ENCODE data around the gene STK10. TPM values are rescaled to one million over a fixed set of nuclear protein-coding genes. Genes with fewer than 3 reads are reported as not detected.
"Not testable (repeated sequence)": the region's sequence is repeated elsewhere in the genome, so short reads cannot be mapped to it uniquely, and the experiment has no call there.

Gene STK10
- total and polyA plus RNA-seq, 4 donors = 17.2 to 65.4 (median 43.6) TPM

DNA sequence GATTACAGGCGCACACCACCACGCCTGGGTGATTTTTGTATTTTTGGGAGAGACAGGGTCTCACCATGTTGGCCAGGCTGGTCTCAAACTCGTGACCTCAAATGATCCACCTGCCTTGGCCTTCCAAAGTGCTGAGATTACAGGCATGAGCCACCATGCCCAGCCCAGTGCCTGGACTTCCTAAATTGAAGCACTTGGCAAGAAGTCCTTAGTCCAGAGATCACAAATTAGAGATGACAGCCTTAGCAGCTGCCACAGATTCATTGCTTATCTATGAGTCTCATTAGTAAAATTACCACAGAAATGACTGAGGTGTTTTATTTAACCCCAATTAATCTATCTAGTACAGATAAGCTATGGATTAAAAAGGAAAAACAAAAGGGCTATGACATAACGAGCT lies 25.1 kb upstream of the STK10 start:
- TF ChIP-seq, protein P1, sequence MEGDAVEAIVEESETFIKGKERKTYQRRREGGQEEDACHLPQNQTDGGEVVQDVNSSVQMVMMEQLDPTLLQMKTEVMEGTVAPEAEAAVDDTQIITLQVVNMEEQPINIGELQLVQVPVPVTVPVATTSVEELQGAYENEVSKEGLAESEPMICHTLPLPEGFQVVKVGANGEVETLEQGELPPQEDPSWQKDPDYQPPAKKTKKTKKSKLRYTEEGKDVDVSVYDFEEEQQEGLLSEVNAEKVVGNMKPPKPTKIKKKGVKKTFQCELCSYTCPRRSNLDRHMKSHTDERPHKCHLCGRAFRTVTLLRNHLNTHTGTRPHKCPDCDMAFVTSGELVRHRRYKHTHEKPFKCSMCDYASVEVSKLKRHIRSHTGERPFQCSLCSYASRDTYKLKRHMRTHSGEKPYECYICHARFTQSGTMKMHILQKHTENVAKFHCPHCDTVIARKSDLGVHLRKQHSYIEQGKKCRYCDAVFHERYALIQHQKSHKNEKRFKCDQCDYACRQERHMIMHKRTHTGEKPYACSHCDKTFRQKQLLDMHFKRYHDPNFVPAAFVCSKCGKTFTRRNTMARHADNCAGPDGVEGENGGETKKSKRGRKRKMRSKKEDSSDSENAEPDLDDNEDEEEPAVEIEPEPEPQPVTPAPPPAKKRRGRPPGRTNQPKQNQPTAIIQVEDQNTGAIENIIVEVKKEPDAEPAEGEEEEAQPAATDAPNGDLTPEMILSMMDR (IDR thresholded peaks at IDR 0.05; ENCODE audit: control extremely low read depth, extremely low read depth) = no peak
- 89 to 97% methylated on average over 4 of the region's 4 CpGs for WGBS, 2 donors
- Histone ChIP-seq H3K36me3 (ENCODE audit: control insufficient read depth in 4 of 4, insufficient read depth in 4 of 4, low read length in 4 of 4) (peaks cover 7 to 25% (median 15%) of the 10 kb centered on the region in 4 donors), H3K27ac (ENCODE audit: low read depth in 1 of 2, low read length in 1 of 2) (no peak overlapping the region), H3K4me3 (no peak overlapping the region), H3K9me3 (ENCODE audit: control insufficient read depth in 4 of 4, insufficient read depth in 3 of 4, low read length in 3 of 4) (no peaks in the 10 kb centered on the region), H3K9ac (ENCODE audit: insufficient read depth in 1 of 2, low read length in 2 of 2) (no peak overlapping the region), H3K4me1 (ENCODE audit: control insufficient read depth in 5 of 5, insufficient read depth in 5 of 5, low read length in 5 of 5) (no peaks in the 10 kb centered on the region), H3K27me3 (ENCODE audit: control insufficient read depth in 3 of 3, insufficient read depth in 3 of 3, low read length in 2 of 3) (no peaks in the 10 kb centered on the region)
- DNase-seq (no peak), ATAC-seq (ENCODE audit: insufficient read depth, low FRiP score) (no peak)

DNA sequence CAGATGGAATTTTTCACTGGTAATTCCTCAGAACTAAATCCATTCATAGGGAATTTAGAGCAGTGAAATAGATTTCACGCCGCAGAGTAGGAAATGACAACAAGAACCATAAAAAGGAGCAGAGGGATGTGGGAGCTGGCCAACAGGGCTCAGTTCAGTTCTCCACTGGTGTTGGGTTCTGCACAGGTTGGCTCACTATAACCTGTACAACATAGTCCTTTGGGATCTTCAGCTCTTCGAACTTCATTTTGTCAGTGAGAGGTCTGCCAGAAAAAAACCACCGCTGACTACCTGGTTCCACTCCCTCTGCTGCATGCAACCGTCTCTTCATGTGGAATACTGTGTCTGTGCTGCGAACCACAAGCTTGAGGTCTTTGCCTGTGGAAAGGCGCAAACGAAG lies 23.7 kb upstream of the STK10 start:
- no peak for DNase-seq

DNA sequence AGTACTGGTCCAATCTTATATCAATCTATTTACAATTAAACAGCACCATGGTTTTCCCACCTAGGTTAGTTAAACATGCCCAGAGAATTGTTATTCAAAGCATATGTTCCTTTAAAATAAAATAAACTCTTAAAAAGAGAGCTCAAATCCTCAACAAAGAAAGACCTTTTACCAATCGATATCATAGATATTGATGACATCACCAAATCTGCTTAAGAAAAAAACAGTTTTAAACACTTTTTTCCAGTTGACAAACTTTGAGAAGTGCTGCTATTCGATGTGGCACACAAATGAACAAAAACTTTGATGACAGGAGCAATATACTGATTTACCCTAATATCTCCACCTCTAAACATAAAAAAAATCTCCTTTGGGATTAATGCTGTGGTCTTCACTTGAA lies 21.7 kb upstream of the STK10 start:
- Histone ChIP-seq H3K27me3 (ENCODE audit: control insufficient read depth in 3 of 3, insufficient read depth in 3 of 3, low read length in 2 of 3) (no peaks in the 10 kb centered on the region), H3K4me3 (no peak overlapping the region), H3K9me3 (ENCODE audit: control insufficient read depth in 4 of 4, insufficient read depth in 3 of 4, low read length in 3 of 4) (no peaks in the 10 kb centered on the region), H3K36me3 (ENCODE audit: control insufficient read depth in 4 of 4, insufficient read depth in 4 of 4, low read length in 4 of 4) (peaks cover 7 to 30% (median 19%) of the 10 kb centered on the region in 4 donors), H3K9ac (ENCODE audit: insufficient read depth in 1 of 2, low read length in 2 of 2) (no peak overlapping the region), H3K4me1 (ENCODE audit: control insufficient read depth in 5 of 5, insufficient read depth in 5 of 5, low read length in 5 of 5) (no peaks in the 10 kb centered on the region), H3K27ac (ENCODE audit: low read depth in 1 of 2, low read length in 1 of 2) (no peak overlapping the region)
- DNase-seq (no peak), ATAC-seq (ENCODE audit: insufficient read depth, low FRiP score) (no peak)
- TF ChIP-seq, protein P1 (IDR thresholded peaks at IDR 0.05; ENCODE audit: control extremely low read depth, extremely low read depth) = no peak
- WGBS, 2 donors = 97 to 98% methylated on average over 2 of the region's 2 CpGs

More for the DNA sequence above, 23.7 kb upstream of the STK10 start:
- Histone ChIP-seq H3K36me3 (ENCODE audit: control insufficient read depth in 4 of 4, insufficient read depth in 4 of 4, low read length in 4 of 4) (peaks cover 7 to 28% (median 19%) of the 10 kb centered on the region in 4 donors), H3K27me3 (ENCODE audit: control insufficient read depth in 3 of 3, insufficient read depth in 3 of 3, low read length in 2 of 3) (no peaks in the 10 kb centered on the region), H3K9me3 (ENCODE audit: control insufficient read depth in 4 of 4, insufficient read depth in 3 of 4, low read length in 3 of 4) (no peaks in the 10 kb centered on the region), H3K4me1 (ENCODE audit: control insufficient read depth in 5 of 5, insufficient read depth in 5 of 5, low read length in 5 of 5) (no peaks in the 10 kb centered on the region), H3K4me3 (no peak overlapping the region), H3K9ac (ENCODE audit: insufficient read depth in 1 of 2, low read length in 2 of 2) (no peak overlapping the region), H3K27ac (ENCODE audit: low read depth in 1 of 2, low read length in 1 of 2) (no peak overlapping the region)
- 93 to 97% methylated on average over 8 of the region's 8 CpGs for WGBS, 2 donors
- no peak for ATAC-seq (ENCODE audit: insufficient read depth, low FRiP score)
- TF ChIP-seq, protein P1 (IDR thresholded peaks at IDR 0.05; ENCODE audit: control extremely low read depth, extremely low read depth) = no peak

DNA sequence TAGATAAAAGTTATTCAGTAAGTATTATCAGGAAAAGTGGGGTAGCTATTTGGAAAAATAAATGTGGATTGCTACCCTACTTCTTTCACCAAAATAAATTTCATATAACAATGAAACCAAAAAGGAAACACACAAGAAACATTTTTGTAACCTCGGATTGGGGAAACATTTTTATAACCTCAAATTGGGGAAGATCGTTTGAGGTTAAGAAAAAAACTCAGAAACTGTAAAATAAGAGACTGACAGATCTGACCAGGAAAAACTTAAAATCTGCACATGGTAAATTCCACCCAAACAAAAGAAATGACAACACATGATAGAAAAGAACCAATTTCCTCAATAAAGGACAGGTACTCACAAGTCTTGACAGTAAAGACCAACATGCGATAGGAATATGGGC lies 19.5 kb upstream of the STK10 start:
- Histone ChIP-seq H3K27ac (ENCODE audit: low read depth in 1 of 2, low read length in 1 of 2) (no peak overlapping the region), H3K9me3 (ENCODE audit: control insufficient read depth in 4 of 4, insufficient read depth in 3 of 4, low read length in 3 of 4) (no peaks in the 10 kb centered on the region), H3K27me3 (ENCODE audit: control insufficient read depth in 3 of 3, insufficient read depth in 3 of 3, low read length in 2 of 3) (no peaks in the 10 kb centered on the region), H3K4me1 (ENCODE audit: control insufficient read depth in 5 of 5, insufficient read depth in 5 of 5, low read length in 5 of 5) (no peaks in the 10 kb centered on the region), H3K9ac (ENCODE audit: insufficient read depth in 1 of 2, low read length in 2 of 2) (no peak overlapping the region), H3K36me3 (ENCODE audit: control insufficient read depth in 4 of 4, insufficient read depth in 4 of 4, low read length in 4 of 4) (peaks cover 7 to 24% (median 17%) of the 10 kb centered on the region in 4 donors), H3K4me3 (no peak overlapping the region)
- whole genome bisulfite sequencing, 2 donors = 37 to 44% methylated on average over 3 of the region's 3 CpGs
- ATAC-seq (ENCODE audit: insufficient read depth, low FRiP score) (no peak), DNase-seq (no peak)
- TF ChIP-seq, protein P1 (IDR thresholded peaks at IDR 0.05; ENCODE audit: control extremely low read depth, extremely low read depth) = no peak

DNA sequence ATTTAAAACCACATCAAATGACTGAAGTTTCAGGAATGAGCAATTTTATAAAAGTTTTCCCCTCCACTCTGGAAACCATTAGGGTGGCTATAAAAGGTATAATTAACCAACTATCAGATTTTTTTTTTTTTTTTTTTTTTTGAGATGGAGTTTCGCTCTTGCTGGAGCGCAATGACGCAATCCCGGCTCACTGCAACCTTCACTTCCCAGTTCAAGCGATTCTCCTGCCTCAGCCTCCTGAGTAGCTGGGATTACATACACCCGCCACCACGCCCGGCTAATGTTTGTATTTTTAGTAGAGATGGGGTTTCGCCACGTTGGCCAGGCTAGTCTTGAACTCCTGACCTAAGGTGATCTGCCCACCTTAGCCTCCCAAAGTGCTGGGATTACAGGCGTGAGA lies 18.0 kb upstream of the STK10 start:
- H3K9ac ChIP-seq (ENCODE audit: insufficient read depth in 1 of 2, low read length in 2 of 2); H3K27ac ChIP-seq (ENCODE audit: low read depth in 1 of 2, low read length in 1 of 2); DNase-seq; H3K4me1 ChIP-seq (ENCODE audit: control insufficient read depth in 5 of 5, insufficient read depth in 5 of 5, low read length in 5 of 5); H3K27me3 ChIP-seq (ENCODE audit: control insufficient read depth in 3 of 3, insufficient read depth in 3 of 3, low read length in 2 of 3); H3K9me3 ChIP-seq (ENCODE audit: control insufficient read depth in 4 of 4, insufficient read depth in 3 of 4, low read length in 3 of 4); H3K4me3 ChIP-seq; ATAC-seq (ENCODE audit: insufficient read depth, low FRiP score): not testable (repeated sequence)
- H3K36me3 ChIP-seq (ENCODE audit: control insufficient read depth in 4 of 4, insufficient read depth in 4 of 4, low read length in 4 of 4) = peaks cover 1 to 22% (median 14%) of the 10 kb centered on the region in 4 donors
- WGBS, 2 donors = 73 to 84% methylated on average over 11 of the region's 11 CpGs
